ENCODE data around the gene INPP5B. TPM values are rescaled to one million over a fixed set of nuclear protein-coding genes. Genes with fewer than 3 reads are reported as not detected.
"Not testable (repeated sequence)": the region's sequence is repeated elsewhere in the genome, so short reads cannot be mapped to it uniquely, and the experiment has no call there.

The INPP5B gene
- total RNA-seq, 1 donor from 2014 or later: 18.7 TPM

DNA sequence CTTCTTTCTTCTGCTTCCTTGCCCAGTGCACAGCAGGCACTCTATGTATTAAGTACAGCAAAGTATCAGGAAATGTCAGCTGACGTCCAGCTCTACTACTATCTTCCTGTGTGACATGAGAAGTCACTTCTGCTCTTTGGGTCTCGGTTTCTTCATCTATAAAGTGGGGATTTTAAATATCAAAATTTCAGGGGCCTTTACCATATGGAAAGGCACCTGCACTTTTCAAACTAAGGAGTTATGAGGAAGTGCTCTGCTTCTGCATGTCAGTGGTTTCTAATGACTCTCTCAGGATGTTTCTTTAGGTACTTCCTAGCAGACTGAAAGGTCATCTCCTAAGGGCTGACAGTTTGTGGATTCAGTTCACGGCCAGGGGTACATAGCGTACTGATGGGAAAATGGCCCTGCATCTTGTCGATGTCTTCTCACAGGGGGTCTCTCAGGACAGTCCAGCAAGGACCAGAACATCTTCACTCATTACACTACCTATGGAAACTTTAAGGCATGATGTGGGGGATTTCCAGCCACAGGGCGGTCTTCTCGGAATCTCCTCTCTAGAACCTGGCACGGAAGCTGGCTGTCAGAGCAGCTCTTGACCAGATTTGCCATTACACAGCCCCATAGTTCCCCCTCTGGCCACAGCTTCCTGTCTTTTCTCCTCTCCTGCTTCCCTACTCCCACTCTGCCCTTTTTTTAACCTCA, 45.5 kb downstream of the INPP5B start:
- H3K4me3 ChIP-seq (ENCODE audit: low read depth, low read length): no peak overlapping the region
- no peak for DNase-seq (ENCODE audit: low read depth)
- TF ChIP-seq, protein P1, sequence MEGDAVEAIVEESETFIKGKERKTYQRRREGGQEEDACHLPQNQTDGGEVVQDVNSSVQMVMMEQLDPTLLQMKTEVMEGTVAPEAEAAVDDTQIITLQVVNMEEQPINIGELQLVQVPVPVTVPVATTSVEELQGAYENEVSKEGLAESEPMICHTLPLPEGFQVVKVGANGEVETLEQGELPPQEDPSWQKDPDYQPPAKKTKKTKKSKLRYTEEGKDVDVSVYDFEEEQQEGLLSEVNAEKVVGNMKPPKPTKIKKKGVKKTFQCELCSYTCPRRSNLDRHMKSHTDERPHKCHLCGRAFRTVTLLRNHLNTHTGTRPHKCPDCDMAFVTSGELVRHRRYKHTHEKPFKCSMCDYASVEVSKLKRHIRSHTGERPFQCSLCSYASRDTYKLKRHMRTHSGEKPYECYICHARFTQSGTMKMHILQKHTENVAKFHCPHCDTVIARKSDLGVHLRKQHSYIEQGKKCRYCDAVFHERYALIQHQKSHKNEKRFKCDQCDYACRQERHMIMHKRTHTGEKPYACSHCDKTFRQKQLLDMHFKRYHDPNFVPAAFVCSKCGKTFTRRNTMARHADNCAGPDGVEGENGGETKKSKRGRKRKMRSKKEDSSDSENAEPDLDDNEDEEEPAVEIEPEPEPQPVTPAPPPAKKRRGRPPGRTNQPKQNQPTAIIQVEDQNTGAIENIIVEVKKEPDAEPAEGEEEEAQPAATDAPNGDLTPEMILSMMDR (conservative IDR thresholded peaks at IDR 0.05; ENCODE audit: low read depth, low read length): no peak

DNA sequence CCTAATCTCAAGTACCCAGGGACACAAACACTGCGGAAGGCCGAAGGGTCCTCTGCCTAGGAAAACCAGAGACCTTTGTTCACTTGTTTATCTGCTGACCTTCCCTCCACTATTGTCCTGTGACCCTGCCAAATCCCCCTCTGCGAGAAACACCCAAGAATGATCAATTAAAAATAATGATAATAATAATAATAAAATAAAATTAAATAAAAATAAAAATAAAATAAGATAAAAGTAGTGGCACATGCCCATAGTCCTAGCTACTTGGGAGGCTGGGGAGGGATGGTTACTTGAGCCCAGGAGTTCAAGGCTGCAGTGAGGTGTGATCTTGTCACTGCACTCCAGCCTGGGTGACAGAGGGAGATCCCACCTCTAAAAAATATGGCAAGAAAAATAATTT, 49.3 kb downstream of the INPP5B start:
- DNase-seq (ENCODE audit: low read depth); H3K4me3 ChIP-seq (ENCODE audit: low read depth, low read length): not testable (repeated sequence)

DNA sequence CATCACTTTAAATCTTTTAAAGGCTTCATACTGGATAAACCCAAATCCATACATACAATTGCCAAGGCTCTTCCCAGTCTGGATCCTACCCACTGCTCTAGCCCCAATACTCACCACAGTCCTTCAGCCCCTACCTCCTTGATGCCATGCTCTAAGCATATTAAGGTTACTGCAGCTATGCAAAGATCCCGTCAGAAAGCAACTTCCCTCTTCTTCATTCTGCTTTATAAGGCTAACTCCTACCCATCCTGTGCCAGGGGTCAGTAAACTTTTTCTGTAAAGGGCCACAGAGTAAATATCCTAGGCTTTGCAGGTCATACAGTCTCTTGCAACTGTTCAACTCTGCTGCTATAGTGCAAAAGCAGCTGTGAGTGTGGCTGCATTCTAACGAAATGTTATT, 53.2 kb downstream of the INPP5B start:
- TF ChIP-seq, protein P1 (conservative IDR thresholded peaks at IDR 0.05; ENCODE audit: low read depth, low read length): no peak
- no peak for DNase-seq (ENCODE audit: low read depth)

DNA sequence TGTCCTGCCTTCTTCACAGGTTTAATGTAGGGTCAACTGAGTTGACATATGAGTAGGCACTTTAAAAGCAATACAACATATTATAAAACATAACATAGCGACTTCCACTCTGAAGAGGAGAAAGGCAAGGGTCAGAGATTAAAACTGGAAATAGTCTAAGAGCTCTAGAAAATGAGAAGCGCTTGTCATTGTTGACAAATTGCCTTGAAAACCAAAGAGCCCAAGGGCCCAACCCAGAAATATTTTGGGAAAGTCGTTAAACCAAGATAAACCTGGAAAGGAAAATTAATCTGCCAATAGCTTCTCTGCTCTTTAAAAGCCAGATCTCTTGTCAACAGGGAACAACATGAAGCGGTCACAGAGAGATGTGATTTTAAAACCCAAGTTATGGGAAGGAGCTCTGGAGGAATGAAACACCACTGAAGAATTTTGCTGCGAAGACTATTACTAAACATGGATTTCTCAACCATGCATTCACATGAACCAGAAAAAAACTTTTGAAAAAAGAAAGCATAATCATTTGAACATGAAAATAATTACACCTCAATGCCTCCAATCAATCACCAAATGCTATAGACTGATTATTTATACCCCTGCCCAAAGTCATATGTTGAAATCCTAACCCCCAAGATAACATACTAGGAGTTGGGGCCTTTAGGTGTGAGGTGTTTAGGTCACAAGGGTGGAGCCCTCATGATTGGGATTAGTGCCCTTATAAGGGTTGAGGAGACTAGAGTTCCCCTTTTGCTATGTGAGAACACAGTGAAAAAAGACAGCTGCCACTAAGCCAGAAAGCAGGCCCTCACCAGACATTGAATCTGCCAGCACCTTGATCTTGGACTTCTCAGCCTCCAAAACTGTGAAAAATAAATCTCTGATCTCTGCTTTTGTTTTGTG, 54.5 kb downstream of the INPP5B start:
- no peak overlapping the region for H3K4me3 ChIP-seq (ENCODE audit: low read depth, low read length)
- no peak for DNase-seq (ENCODE audit: low read depth)
- TF ChIP-seq, protein P1 (conservative IDR thresholded peaks at IDR 0.05; ENCODE audit: low read depth, low read length): no peak

More for the DNA sequence above, 53.2 kb downstream of the INPP5B start:
- no peak overlapping the region for H3K4me3 ChIP-seq (ENCODE audit: low read depth, low read length)

DNA sequence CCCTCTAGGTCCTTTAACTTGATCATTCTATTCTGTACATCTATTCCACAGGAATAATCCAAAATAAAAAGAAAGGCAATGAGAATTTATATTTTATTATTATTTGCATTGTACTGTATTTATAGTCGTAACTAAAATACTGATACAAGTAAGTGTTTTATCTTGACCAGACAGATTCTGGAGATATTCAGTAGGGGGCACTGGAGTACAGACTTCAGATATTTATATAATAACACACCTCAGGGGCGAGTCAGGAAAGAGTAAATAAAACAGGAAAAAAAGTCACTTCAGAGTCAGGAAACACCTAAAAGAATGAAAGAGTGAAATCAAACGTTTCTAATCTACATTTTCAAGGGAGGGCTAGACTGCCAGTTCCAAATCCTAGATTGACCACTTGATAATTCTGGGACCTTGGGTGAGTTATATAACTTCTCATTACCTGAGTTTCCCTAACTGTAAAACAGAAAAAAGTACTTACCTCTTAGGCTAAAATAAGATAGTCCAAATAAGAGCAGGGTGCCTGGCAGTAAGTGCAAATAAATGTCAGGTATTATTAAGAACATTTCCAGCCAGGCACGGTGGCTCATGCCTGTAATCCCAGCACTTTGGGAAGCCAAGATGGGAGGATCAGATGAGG, 56.4 kb downstream of the INPP5B start:
- H3K4me3 ChIP-seq (ENCODE audit: low read depth, low read length): no peak overlapping the region
- DNase-seq (ENCODE audit: low read depth): no peak
- TF ChIP-seq, protein P1 (conservative IDR thresholded peaks at IDR 0.05; ENCODE audit: low read depth, low read length): peak; percentile 55

DNA sequence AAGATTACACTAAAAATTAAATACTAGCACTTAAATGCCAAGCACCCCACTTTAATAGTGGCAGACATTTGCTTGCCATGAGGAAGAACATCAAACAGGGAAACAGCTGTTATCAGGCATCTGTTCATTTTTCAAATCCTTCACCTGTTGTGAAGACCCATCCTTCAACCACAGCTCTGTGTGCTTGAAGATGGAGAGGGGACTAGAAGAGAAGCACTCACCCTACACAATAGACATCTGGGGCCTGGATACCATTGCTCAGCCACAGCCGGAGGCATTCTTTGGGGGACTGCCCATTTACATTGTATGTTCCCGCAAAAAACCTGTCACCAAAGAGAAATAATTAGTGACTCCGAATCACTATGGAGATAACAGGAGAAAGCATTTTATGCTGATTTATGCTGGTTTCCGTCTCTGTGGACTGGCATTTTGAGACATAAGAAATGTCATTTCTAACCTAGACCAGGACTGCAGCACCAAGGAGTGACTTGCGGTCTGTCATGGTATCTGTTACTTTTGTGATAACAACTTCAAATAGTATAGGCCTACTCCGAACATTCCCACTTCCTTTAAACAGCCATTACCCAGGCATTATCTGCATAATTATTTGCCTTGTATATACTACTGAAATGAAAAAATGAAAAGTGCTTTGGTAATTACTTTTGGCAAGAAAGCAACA, 58.7 kb downstream of the INPP5B start:
- no peak overlapping the region for H3K4me3 ChIP-seq (ENCODE audit: low read depth, low read length)
- TF ChIP-seq, protein P1 (conservative IDR thresholded peaks at IDR 0.05; ENCODE audit: low read depth, low read length): no peak
- no peak for DNase-seq (ENCODE audit: low read depth)

DNA sequence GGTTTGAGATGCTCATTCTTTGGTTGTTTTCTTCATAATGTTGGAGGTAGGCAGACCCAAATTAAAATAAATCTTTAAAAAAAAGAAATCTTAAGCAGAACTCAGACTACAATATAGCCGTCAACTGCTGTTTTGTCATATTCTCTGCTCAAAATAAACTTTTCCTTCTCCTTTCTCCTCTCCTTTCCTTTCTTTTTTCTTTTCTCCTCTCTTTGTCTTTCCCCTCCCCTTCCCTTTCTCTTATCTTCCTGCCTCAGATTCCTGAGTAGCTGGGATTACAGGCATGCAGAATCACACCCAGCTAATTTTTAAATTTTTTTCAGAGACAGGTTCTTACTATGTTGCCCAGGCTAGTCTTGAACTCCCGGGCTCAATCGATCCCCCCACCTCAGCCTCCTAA, 62.7 kb downstream of the INPP5B start:
- TF ChIP-seq, protein P1 (conservative IDR thresholded peaks at IDR 0.05; ENCODE audit: low read depth, low read length): no peak
- no peak overlapping the region for H3K4me3 ChIP-seq (ENCODE audit: low read depth, low read length)
- no peak for DNase-seq (ENCODE audit: low read depth)
